HCT116 (cell line): Measurements from ENCODE around the gene PARD6G. TPM values are rescaled to one million over a fixed set of nuclear protein-coding genes. Genes with fewer than 3 reads are reported as not detected.

Experiments used
- ATAC-seq: fragments of 200-7000 bp; cut with Tn5 transposase; 2 replicates; pipeline ENCODE4 v1.9.1; 2020; ENCODE audit warnings: mild to moderate bottlenecking, moderate library complexity
- BruUV-seq: library from RNA; stranded (reverse); fragments of 400-500 nt; replicated peaks from 2 replicates; lab custom pipeline; 2021; lab: Mats Ljungman, UMichigan
- CTCF ChIA-PET: fragments of 300-600 bp; sonication (Branson Sonifier 250); formaldehyde crosslinking; loops from one replicate; lab custom pipeline; 2021; ENCODE audit warnings: antibody characterized with exemption; lab: Charles Lee
- POLR2A ChIA-PET: fragments of 300-600, 350-600 bp; sonication (Branson Sonifier 250); formaldehyde crosslinking; loops from one replicate; lab custom pipeline; 2021; ENCODE audit warnings: antibody characterized with exemption; lab: Charles Lee
- RAD21 ChIA-PET, 2 experiments: fragments of 300-600 bp; sonication (Branson Sonifier 250); formaldehyde crosslinking; loops; one replicate each; lab custom pipeline; 2023; ENCODE audit warnings: low total read pairs in 2 of 2; ENCODE audit not compliant: uncharacterized antibody in 2 of 2, unreplicated experiment in 2 of 2, low non-redundant PET in 1 of 2; lab: Charles Lee
- DNase-seq: peaks from one replicate; pipeline ENCODE4 v3.0.0-alpha.2; 2010; ENCODE audit warnings: low read depth, low spot score
- H2AFZ ChIP-seq: fragments of 200-600 bp; shearing (Covaris generic), sonication (generic); 2 replicates; pipeline ENCODE4 v1.6.1; 2017; ENCODE audit warnings: low read depth, mixed run types, mixed read lengths, antibody characterized with exemption, low read length; ENCODE audit not compliant: poor library complexity, severe bottlenecking
- H3K27ac ChIP-seq: 2 replicates; pipeline ENCODE4 v1.5.1; 2012; ENCODE audit warnings: low read depth, low read length
- H3K27me3 ChIP-seq: fragments of 200-600 bp; sonication (generic); 2 replicates; pipeline ENCODE4 v1.6.1; 2016; ENCODE audit warnings: mixed run types, low read length, mixed read lengths; ENCODE audit not compliant: insufficient read depth
- H3K36me3 ChIP-seq, 2 experiments: fragments of 200-500 bp in 1 of 2; fragments of 200-600 bp in 1 of 2; sonication (Bioruptor generic) in 1 of 2; sonication (generic) in 1 of 2; 2 replicates each; pipeline versions ENCODE4 v1.5.1 to v1.6.1; 2014 to 2016; ENCODE audit warnings: low read length in 2 of 2, inconsistent platforms in 1 of 2, mixed read lengths in 1 of 2, mixed run types in 1 of 2; ENCODE audit not compliant: insufficient read depth in 2 of 2, control insufficient read depth in 1 of 2
- H3K4me1 ChIP-seq, 2 experiments: fragments of 200-600 bp in 1 of 2; sonication (generic) in 1 of 2; 2 replicates each; pipeline versions ENCODE4 v1.5.1 to v1.6.1; 2012 to 2017; ENCODE audit warnings: low read length in 2 of 2, inconsistent platforms in 1 of 2, mild to moderate bottlenecking in 1 of 2, mixed read lengths in 1 of 2, mixed run types in 1 of 2, moderate library complexity in 1 of 2; ENCODE audit not compliant: insufficient read depth in 2 of 2, control insufficient read depth in 1 of 2
- H3K4me2 ChIP-seq: fragments of 200-600 bp; sonication (generic); 2 replicates; pipeline ENCODE4 v1.6.1; 2017; ENCODE audit warnings: mixed run types, low read length, mixed read lengths
- H3K4me3 ChIP-seq, 2 experiments: fragments of 200-600 bp in 1 of 2; sonication (generic) in 1 of 2; replicated peaks in 1 of 2; 2 replicates each; pipeline ENCODE4 v1.5.1; 2011 to 2016; ENCODE audit warnings: low read length in 2 of 2, control low read depth in 1 of 2, low read depth in 1 of 2, mild to moderate bottlenecking in 1 of 2, mixed read lengths in 1 of 2, mixed run types in 1 of 2
- H3K79me2 ChIP-seq: fragments of 200-600 bp; sonication (generic); 2 replicates; pipeline ENCODE4 v1.6.1; 2017; ENCODE audit warnings: mild to moderate bottlenecking, mixed run types, low read length, moderate library complexity, mixed read lengths; ENCODE audit not compliant: insufficient read depth
- H3K9ac ChIP-seq: fragments of 200-600 bp; sonication (generic); 2 replicates; pipeline ENCODE4 v1.6.1; 2016; ENCODE audit warnings: low read length, mixed read lengths
- H3K9me2 ChIP-seq: fragments of 200-600 bp; sonication (generic), shearing (Covaris generic); 2 replicates; pipeline ENCODE4 v1.6.1; 2017; ENCODE audit warnings: mixed run types, mild to moderate bottlenecking, moderate library complexity; ENCODE audit not compliant: insufficient read depth
- H3K9me3 ChIP-seq, 2 experiments: fragments of 200-500 bp in 1 of 2; fragments of 200-600 bp in 1 of 2; sonication (Bioruptor generic) in 1 of 2; sonication (generic) in 1 of 2; 2 replicates each; pipeline ENCODE4 v1.6.1; 2014 to 2017; ENCODE audit warnings: low read length in 2 of 2, mixed read lengths in 2 of 2, inconsistent platforms in 1 of 2, low read depth in 1 of 2, mild to moderate bottlenecking in 1 of 2, mixed run types in 1 of 2, moderate library complexity in 1 of 2; ENCODE audit not compliant: control insufficient read depth in 1 of 2, insufficient read depth in 1 of 2
- H4K20me1 ChIP-seq: fragments of 200-600 bp; sonication (generic), shearing (Covaris generic); 2 replicates; pipeline ENCODE4 v1.6.1; 2017; ENCODE audit warnings: mixed run types, mild to moderate bottlenecking, moderate library complexity; ENCODE audit not compliant: insufficient read depth
- CBX3 ChIP-seq: IDR thresholded peaks from 2 replicates; pipeline ENCODE4 v1.6.1; 2012; ENCODE audit warnings: low read depth
- CEBPB ChIP-seq: IDR thresholded peaks from 2 replicates; pipeline ENCODE4 v1.6.1; 2012; ENCODE audit warnings: low read depth
- EGR1 ChIP-seq: IDR thresholded peaks from 2 replicates; pipeline ENCODE4 v1.6.1; 2012; ENCODE audit warnings: low read depth
- ELF1 ChIP-seq: IDR thresholded peaks from 2 replicates; pipeline ENCODE4 v1.6.1; 2012; ENCODE audit warnings: low read depth, borderline replicate concordance
- EZH2 ChIP-seq: fragments of 200-600 bp; sonication (generic); IDR thresholded peaks from 2 replicates; pipeline ENCODE4 v1.6.1; 2017; ENCODE audit warnings: antibody characterized with exemption, mixed run types
- EZH2phosphoT487 ChIP-seq: fragments of 200-600 bp; IDR thresholded peaks from 2 replicates; pipeline ENCODE4 v1.6.1; 2018; ENCODE audit warnings: antibody characterized with exemption, borderline replicate concordance
- JUND ChIP-seq: IDR thresholded peaks from 2 replicates; pipeline ENCODE4 v1.6.1; 2012
- POLR2A ChIP-seq: IDR thresholded peaks from 2 replicates; pipeline ENCODE4 v1.7.0; 2011; ENCODE audit warnings: borderline replicate concordance; ENCODE audit not compliant: insufficient read depth, insufficient read length; ENCODE audit errors: extremely low read depth
- POLR2AphosphoS5 ChIP-seq: IDR thresholded peaks from 2 replicates; pipeline ENCODE4 v1.6.1; 2011; ENCODE audit warnings: mild to moderate bottlenecking, low read depth, low read length, moderate library complexity
- RAD21 ChIP-seq: IDR thresholded peaks from 2 replicates; pipeline ENCODE4 v1.6.1; 2012; ENCODE audit warnings: low read depth, mild to moderate bottlenecking
- SIN3A ChIP-seq: IDR thresholded peaks from 2 replicates; pipeline ENCODE4 v1.6.1; 2012; ENCODE audit warnings: low read depth
- SRF ChIP-seq: IDR thresholded peaks from 2 replicates; pipeline ENCODE4 v1.6.1; 2012; ENCODE audit warnings: low read depth
- TCF7L2 ChIP-seq: IDR thresholded peaks from 2 replicates; pipeline ENCODE4 v1.7.0; 2011; ENCODE audit warnings: borderline replicate concordance, inconsistent platforms; ENCODE audit not compliant: insufficient read depth, insufficient read length; ENCODE audit errors: extremely low read depth
- YY1 ChIP-seq: IDR thresholded peaks from 2 replicates; pipeline ENCODE4 v1.6.1; 2011; ENCODE audit warnings: low read length, low read depth, moderate library complexity, mild to moderate bottlenecking; ENCODE audit not compliant: insufficient replicate concordance; ENCODE audit errors: extremely low read depth
- ZFX ChIP-seq: fragments of 450-650 bp; IDR thresholded peaks from 2 replicates; pipeline ENCODE4 v1.6.1; 2017
- intact Hi-C: fragments of 100-400 bp; cut with micrococcal nuclease; formaldehyde crosslinking; loops from 2 replicates; pipeline ENCODE4 v1.10.0; 2022
- total RNA-seq: library from RNA; stranded (reverse); gene quantifications from one replicate; pipeline ENCODE4 v1.2.1, GENCODE V29; 2021; ENCODE audit not compliant: unreplicated experiment
- TF ChIP-seq, protein P1 (sequence below): IDR thresholded peaks from 2 replicates; pipeline ENCODE4 v1.6.1; 2012
- TF ChIP-seq, protein P2 (sequence below), 3 experiments: fragments of 200-600 bp in 1 of 3; sonication (generic) in 1 of 3; IDR thresholded peaks in 2 of 3; conservative IDR thresholded peaks in 1 of 3; 2 replicates each; pipeline ENCODE4 v1.5.1; 2012 to 2017; ENCODE audit warnings: low read depth in 2 of 3, low read length in 2 of 3, antibody characterized with exemption in 1 of 3, borderline replicate concordance in 1 of 3, control low read depth in 1 of 3, mild to moderate bottlenecking in 1 of 3, mixed read lengths in 1 of 3, mixed run types in 1 of 3, moderate library complexity in 1 of 3; ENCODE audit not compliant: insufficient read depth in 1 of 3
- TF ChIP-seq, protein P3 (sequence below): IDR thresholded peaks from 2 replicates; pipeline ENCODE4 v1.6.1; 2012

PARD6G gene
- total RNA-seq, 1 experiment from 2014 or later: 12.8 TPM

DNA sequence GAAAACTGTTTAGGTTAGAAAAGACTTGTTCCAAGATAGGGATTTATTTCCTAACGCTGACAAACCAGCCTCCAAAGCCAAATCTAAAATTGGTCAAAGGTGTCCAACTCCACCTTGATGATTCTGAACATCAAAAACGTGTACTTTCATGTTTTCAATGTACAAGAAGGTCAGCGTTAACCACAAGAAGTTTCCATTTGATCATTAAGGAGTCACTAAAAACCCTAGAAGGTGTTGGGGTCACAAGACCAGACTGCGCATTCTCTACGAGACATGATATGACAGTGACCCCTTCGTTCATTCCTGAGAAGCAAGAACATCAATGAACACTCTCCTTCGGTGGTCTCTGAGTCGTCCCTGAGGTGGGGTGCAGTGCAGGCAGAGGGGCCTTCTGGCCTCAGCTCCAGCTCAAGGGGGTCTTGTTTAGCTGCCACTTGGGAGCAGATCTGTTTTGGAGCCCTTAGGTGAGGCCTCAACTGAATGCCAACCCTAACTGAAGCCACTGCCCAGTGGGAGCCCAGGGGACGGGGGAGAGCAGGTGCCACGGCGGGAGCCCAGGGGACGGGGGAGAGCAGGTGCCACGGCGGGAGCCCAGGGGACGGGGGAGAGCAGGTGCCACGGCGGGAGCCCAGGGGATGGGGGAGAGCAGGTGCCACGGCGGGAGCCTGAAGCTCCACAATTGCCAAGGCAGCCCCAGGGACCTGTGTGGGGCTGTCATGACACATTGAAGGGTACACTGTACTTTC lies 55.2 kb downstream of the PARD6G start:
- Histone ChIP-seq H3K9me3 (no peaks in the 10 kb centered on the region), H4K20me1 (no peaks in the 10 kb centered on the region), H3K79me2 (no peaks in the 10 kb centered on the region), H3K9me2 (no peaks in the 10 kb centered on the region), H3K36me3 (no peaks in the 10 kb centered on the region), H3K4me1 (no peaks in the 10 kb centered on the region), H3K4me3 (no peak overlapping the region), H3K27me3 (no peaks in the 10 kb centered on the region), H3K27ac (no peak overlapping the region), H3K9ac (no peak overlapping the region), H2AFZ (no peak overlapping the region), H3K4me2 (no peak overlapping the region)
- DNase-seq (no peak), ATAC-seq (no peak)
- BruUV-seq: no TSS peak
- TF ChIP-seq SIN3A: no peak
- TF ChIP-seq, protein P1, sequence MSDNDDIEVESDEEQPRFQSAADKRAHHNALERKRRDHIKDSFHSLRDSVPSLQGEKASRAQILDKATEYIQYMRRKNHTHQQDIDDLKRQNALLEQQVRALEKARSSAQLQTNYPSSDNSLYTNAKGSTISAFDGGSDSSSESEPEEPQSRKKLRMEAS: no peak
- TF ChIP-seq YY1: no peak
- no peak for TF ChIP-seq CEBPB
- TF ChIP-seq EZH2phosphoT487: no peak
- no peak for TF ChIP-seq POLR2A
- TF ChIP-seq, protein P2, sequence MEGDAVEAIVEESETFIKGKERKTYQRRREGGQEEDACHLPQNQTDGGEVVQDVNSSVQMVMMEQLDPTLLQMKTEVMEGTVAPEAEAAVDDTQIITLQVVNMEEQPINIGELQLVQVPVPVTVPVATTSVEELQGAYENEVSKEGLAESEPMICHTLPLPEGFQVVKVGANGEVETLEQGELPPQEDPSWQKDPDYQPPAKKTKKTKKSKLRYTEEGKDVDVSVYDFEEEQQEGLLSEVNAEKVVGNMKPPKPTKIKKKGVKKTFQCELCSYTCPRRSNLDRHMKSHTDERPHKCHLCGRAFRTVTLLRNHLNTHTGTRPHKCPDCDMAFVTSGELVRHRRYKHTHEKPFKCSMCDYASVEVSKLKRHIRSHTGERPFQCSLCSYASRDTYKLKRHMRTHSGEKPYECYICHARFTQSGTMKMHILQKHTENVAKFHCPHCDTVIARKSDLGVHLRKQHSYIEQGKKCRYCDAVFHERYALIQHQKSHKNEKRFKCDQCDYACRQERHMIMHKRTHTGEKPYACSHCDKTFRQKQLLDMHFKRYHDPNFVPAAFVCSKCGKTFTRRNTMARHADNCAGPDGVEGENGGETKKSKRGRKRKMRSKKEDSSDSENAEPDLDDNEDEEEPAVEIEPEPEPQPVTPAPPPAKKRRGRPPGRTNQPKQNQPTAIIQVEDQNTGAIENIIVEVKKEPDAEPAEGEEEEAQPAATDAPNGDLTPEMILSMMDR (IDR thresholded peaks at IDR 0.05 in 2 of 3, conservative IDR thresholded peaks at IDR 0.05 in 1 of 3; ENCODE audit: borderline replicate concordance in 1 of 3, insufficient read depth in 1 of 3, low read depth in 2 of 3, low read length in 2 of 3): no peak
- no peak for TF ChIP-seq EZH2
- no peak for TF ChIP-seq ELF1
- no peak for TF ChIP-seq EGR1
- no peak for TF ChIP-seq TCF7L2
- TF ChIP-seq ZFX: no peak
- no peak for TF ChIP-seq SRF
- TF ChIP-seq RAD21: no peak
- TF ChIP-seq, protein P3, sequence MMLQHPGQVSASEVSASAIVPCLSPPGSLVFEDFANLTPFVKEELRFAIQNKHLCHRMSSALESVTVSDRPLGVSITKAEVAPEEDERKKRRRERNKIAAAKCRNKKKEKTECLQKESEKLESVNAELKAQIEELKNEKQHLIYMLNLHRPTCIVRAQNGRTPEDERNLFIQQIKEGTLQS: no peak
- no peak for TF ChIP-seq JUND
- no peak for TF ChIP-seq CBX3
- TF ChIP-seq POLR2AphosphoS5: no peak
- POLR2A ChIA-PET: no interaction called here
- RAD21 ChIA-PET: no interaction called here
- CTCF ChIA-PET: no interaction called here
- intact Hi-C loops: no loop called here
